ENCODE data around the gene ZBED6.

DNA sequence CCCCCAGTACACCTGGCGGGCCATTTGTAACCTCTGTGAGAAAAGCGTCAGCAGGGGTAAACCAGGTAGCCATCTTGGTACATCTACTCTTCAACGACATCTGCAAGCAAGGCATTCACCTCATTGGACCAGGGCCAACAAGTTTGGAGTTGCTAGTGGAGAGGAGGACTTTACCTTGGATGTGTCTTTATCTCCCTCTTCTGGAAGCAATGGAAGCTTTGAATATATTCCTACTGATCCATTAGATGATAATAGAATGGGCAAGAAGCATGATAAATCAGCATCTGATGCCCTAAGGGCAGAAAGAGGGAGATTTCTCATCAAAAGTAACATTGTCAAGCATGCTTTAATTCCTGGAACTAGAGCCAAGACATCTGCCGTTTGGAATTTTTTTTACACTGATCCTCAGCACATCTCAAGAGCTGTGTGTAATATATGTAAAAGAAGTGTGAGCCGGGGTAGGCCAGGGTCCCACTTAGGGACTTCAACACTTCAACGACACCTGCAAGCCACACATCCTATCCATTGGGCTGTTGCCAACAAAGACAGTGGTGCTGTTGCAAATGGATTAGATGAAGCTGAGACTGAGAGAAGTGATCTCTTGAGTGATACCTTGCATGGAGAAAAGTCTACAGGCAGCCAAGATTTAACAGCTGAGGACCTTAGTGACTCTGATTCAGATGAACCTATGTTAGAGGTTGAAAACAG, 2.7 kb downstream of the ZBED6 start:
- TF ChIP-seq, protein P1, sequence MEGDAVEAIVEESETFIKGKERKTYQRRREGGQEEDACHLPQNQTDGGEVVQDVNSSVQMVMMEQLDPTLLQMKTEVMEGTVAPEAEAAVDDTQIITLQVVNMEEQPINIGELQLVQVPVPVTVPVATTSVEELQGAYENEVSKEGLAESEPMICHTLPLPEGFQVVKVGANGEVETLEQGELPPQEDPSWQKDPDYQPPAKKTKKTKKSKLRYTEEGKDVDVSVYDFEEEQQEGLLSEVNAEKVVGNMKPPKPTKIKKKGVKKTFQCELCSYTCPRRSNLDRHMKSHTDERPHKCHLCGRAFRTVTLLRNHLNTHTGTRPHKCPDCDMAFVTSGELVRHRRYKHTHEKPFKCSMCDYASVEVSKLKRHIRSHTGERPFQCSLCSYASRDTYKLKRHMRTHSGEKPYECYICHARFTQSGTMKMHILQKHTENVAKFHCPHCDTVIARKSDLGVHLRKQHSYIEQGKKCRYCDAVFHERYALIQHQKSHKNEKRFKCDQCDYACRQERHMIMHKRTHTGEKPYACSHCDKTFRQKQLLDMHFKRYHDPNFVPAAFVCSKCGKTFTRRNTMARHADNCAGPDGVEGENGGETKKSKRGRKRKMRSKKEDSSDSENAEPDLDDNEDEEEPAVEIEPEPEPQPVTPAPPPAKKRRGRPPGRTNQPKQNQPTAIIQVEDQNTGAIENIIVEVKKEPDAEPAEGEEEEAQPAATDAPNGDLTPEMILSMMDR (IDR thresholded peaks at IDR 0.05): no peak
- TF ChIP-seq EZH2 (IDR thresholded peaks at IDR 0.05): no peak
